HG02610 (cell line): ENCODE measurements around the gene FAM118B.
"Not testable (repeated sequence)": the region's sequence is repeated elsewhere in the genome, so short reads cannot be mapped to it uniquely, and the experiment has no call there.

Experiments
- ATAC-seq: cut with Tn5 transposase; IDR thresholded peaks from one replicate; pipeline ENCODE4 v1.9.1; 2021; ENCODE audit warnings: mild to moderate bottlenecking, moderate library complexity; ENCODE audit not compliant: unreplicated experiment

FAM118B gene

DNA sequence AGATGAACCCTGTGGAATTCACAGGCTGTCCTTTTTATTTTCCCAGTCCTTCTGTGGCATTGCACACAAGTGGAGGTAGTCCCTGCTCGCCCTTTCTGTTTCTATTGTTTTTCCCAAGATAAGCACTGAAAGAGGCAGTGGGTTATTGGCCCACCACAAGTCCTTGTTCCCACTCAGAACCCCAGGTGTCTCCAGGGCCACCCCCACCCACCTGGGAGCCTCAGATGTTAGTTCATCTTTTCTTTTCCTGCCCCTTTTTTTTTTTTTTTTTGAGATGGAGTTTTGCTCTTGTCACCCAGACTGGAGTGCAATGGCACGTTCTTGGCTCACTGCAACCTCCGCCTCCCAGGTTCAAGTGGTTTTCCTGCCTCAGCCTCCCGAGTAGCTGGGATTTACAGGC lies 97.2 kb downstream of the FAM118B start:
- not testable (repeated sequence) for ATAC-seq

DNA sequence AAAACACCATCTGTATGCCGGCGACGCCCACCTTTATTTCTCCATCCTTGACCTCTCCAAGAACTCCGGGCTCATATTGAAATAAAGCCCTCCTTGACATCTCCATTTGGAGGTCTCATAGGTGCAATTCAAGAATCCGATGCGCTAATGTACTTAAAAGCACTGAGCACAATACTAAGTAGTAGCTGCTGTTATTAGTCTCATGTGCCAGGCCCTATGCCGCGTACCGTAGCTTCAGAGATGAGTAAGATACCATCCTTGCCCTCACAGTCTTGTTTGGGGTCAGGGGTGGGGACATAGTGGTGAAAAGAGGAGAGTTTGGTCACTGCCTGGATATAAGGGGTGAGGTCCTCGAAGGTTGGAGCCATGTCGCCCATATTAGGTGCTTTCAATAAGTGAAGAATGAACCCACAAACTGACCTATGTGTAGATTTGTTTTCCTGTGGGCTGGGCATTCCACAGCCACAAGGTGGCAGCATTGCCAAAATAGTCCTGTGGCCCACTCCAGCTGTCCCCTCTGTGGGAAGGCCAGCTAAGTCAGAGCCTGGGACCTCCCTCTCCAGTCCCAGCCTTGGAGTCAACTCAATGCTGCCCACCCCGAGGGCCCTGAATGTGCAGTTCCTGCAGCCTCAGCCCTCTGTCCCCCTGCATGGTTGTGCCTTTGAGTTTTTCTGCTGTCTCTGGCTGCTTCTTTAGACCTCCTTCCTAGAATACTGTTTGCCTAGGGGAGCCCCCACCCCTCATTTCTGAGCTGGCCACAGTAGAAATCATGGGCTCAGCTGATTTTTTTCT lies 98.8 kb downstream of the FAM118B start:
- peak; percentile 21 for ATAC-seq

DNA sequence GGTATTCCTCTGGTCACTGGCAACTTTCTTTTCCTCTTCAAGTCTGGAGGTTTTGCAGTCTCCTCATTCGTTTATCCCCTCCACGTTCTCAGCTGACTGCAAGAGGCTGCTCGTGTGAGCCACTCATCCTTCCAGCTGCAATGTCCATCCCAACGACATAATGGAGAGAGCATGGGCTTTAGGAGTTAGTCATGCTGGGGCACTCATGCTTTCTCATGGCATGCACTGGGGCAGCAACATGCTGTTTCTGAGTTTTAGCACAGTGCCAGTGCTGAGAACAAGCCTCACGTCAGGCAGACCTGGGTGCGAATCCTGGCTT lies 99.4 kb downstream of the FAM118B start:
- no peak for ATAC-seq

DNA sequence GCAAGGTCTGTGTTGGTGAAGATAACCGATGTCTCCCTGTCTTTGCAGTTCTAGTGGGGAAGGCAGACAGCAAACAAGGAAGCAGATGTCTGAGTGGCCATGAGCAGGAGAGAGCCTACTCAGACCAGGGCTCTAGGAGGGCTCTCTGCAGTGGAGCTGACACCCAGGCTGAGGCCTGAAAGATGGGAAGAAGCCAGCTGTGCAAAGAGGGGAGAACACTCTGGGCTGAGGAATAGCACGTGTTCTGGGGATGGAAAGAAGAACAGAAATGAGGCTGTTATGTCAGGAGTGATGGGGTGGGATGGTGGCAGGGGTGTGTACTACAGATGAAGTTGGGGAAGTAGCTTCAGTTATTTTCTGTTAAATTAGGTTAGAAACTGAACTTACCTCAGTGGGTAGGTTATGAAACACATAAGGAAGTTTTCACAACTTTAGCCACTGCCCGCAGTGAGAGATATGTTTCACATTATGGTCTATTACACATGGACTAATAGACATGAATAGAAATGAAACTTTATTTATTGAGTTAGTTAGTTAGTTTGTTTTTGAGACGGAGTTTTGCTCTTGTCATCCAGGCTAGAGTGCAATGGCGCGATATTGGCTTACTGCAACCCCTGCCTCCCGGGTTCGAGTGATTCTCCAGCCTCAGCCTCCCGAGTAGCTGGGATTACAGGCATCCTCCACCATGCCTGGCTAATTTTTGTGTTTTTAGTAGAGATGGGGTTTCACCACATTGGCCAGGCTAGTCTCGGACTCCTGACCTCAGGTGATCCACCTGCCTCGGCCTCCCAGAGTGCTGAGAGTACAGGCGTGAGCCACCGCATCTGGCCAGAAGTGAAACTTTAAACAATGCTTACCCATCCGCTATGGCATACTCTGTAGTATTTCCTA lies 100.1 kb downstream of the FAM118B start:
- peak; percentile 85 for ATAC-seq
